GM23338 (cell line): ENCODE measurements around the gene UBXN1. TPM values are rescaled to one million over a fixed set of nuclear protein-coding genes. Genes with fewer than 3 reads are reported as not detected.

Experiments used
- ZNF462 ChIP-seq: fragments of 250-450 bp; sonication (Bioruptor Pico); IDR thresholded peaks from 2 replicates; pipeline ENCODE4 v1.5.0; 2020; ENCODE audit warnings: mild to moderate bottlenecking, moderate library complexity
- polyA plus RNA-seq: library from polyadenylated mRNA; unstranded; fragments of >200 nt; fragmentation: Nextera tagmentation; extraction: Ambion mirVana; gene quantifications from 2 replicates; pipeline ENCODE4 v1.2.1, GENCODE V29; 2016
- small RNA-seq: library from RNA; depleted of rRNA; stranded (forward); fragments of <200 nt; gene quantifications from one replicate; pipeline ENCODE3, GENCODE V24; 2014; ENCODE audit warnings: low replicate concordance
- total RNA-seq: library from RNA; depleted of rRNA; stranded (reverse); fragments of >200 nt; shearing (Covaris generic); gene quantifications from 2 replicates; pipeline ENCODE4 v1.2.3, GENCODE V29; 2014; rRNA removed

The UBXN1 gene
- total and polyA plus RNA-seq, 2 experiments from 2014 or later: 126 to 132 TPM

DNA sequence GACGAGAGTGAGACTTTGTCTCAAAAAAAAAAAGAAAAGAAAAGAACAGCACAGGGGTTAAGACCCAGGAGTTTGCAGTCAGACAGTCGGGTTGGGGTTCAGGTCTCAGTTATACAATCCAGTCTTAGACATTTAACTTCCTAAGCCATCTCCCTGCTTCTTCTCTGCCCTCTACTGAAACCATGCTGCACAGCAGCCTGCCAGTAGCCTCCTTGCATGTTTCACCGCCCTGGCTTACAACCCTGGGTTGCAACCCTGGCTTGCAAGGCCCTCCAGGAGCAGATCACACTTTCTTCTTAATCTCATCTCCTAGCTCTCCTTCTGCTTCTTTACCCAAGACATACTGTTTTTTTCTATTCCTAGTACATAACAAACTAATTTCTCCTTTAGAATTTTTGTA lies 51.2 kb downstream of the UBXN1 start (continued):
- no peak for TF ChIP-seq ZNF462 (CRISPR knock-in tag)

Small RNA genes lying within 50 kb of the gene (small RNA-seq; reads per million reads assigned to genes)
- not detected for gene SNORA57

Other genes with a start within 250 kb of the UBXN1 start
- gene AHNAK, start 132.3 kb downstream of the UBXN1 start, total RNA-seq: 1.7 and 2.1 TPM in 2 replicates
- gene AHNAK, start 132.3 kb downstream of the UBXN1 start, polyA plus RNA-seq: 0.91 and 1.1 TPM in 2 replicates
- gene EEF1G, start 105.2 kb downstream of the UBXN1 start, total RNA-seq: 1,200 and 1,316 TPM in 2 replicates
- gene EEF1G, start 105.2 kb downstream of the UBXN1 start, polyA plus RNA-seq: 696 and 736 TPM in 2 replicates
- 15.2 and 22.2 TPM in 2 replicates for gene TUT1, start 87.5 kb downstream of the UBXN1 start, total RNA-seq
- gene TUT1, start 87.5 kb downstream of the UBXN1 start, polyA plus RNA-seq: 12.8 and 14.0 TPM in 2 replicates
- gene MTA2, start 77.2 kb downstream of the UBXN1 start, total RNA-seq: 93.6 and 102 TPM in 2 replicates
- gene MTA2, start 77.2 kb downstream of the UBXN1 start, polyA plus RNA-seq: 22.1 and 22.9 TPM in 2 replicates
- 17.1 and 19.3 TPM in 2 replicates for gene EML3, start 66.3 kb downstream of the UBXN1 start, total RNA-seq
- gene EML3, start 66.3 kb downstream of the UBXN1 start, polyA plus RNA-seq: 15.4 and 15.5 TPM in 2 replicates
- gene ROM1, start 65.8 kb downstream of the UBXN1 start, total RNA-seq: 0.24 TPM in 1 of 2 replicates, not detected in the other
- 0.65 and 0.89 TPM in 2 replicates for gene ROM1, start 65.8 kb downstream of the UBXN1 start, polyA plus RNA-seq
- gene B3GAT3, start 57.1 kb downstream of the UBXN1 start, total RNA-seq: 18.4 and 21.1 TPM in 2 replicates
- gene B3GAT3, start 57.1 kb downstream of the UBXN1 start, polyA plus RNA-seq: 16.4 and 16.6 TPM in 2 replicates
- 267 and 272 TPM in 2 replicates for gene GANAB, start 32.5 kb downstream of the UBXN1 start, total RNA-seq
- gene GANAB, start 32.5 kb downstream of the UBXN1 start, polyA plus RNA-seq: 76.8 and 82.3 TPM in 2 replicates
- 33.4 and 37.2 TPM in 2 replicates for gene INTS5, start 25.8 kb downstream of the UBXN1 start, total RNA-seq
- gene INTS5, start 25.8 kb downstream of the UBXN1 start, polyA plus RNA-seq: 5.7 TPM in 2 replicates
- 110 and 132 TPM in 2 replicates for gene C11orf98, start 13.9 kb downstream of the UBXN1 start, total RNA-seq
- gene C11orf98, start 13.9 kb downstream of the UBXN1 start, polyA plus RNA-seq: 479 and 507 TPM in 2 replicates
- 8.0 and 26.4 TPM in 2 replicates for gene CSKMT, start 13.8 kb downstream of the UBXN1 start, total RNA-seq
- 25.6 and 30.0 TPM in 2 replicates for gene CSKMT, start 13.8 kb downstream of the UBXN1 start, polyA plus RNA-seq
- gene UQCC3, start 7.4 kb downstream of the UBXN1 start, total RNA-seq: 13.0 and 15.9 TPM in 2 replicates
- gene UQCC3, start 7.4 kb downstream of the UBXN1 start, polyA plus RNA-seq: 53.9 and 54.7 TPM in 2 replicates
- gene LBHD1, start 6.8 kb downstream of the UBXN1 start, total RNA-seq: 2.8 TPM in 2 replicates
- 1.5 and 2.9 TPM in 2 replicates for gene LBHD1, start 6.8 kb downstream of the UBXN1 start, polyA plus RNA-seq
- 0.12 and 0.21 TPM in 2 replicates for gene LRRN4CL, start 10.5 kb upstream of the UBXN1 start, total RNA-seq
- 0.08 and 0.10 TPM in 2 replicates for gene LRRN4CL, start 10.5 kb upstream of the UBXN1 start, polyA plus RNA-seq
- gene BSCL2, start 28.4 kb upstream of the UBXN1 start, total RNA-seq: 49.0 and 60.2 TPM in 2 replicates
- 81.7 and 91.5 TPM in 2 replicates for gene BSCL2, start 28.4 kb upstream of the UBXN1 start, polyA plus RNA-seq
- 0.82 and 2.1 TPM in 2 replicates for gene GNG3, start 28.6 kb upstream of the UBXN1 start, total RNA-seq
- gene GNG3, start 28.6 kb upstream of the UBXN1 start, polyA plus RNA-seq: 5.7 and 7.2 TPM in 2 replicates
- gene HNRNPUL2, start 48.4 kb upstream of the UBXN1 start, total RNA-seq: 18.3 and 21.7 TPM in 2 replicates
- gene HNRNPUL2, start 48.4 kb upstream of the UBXN1 start, polyA plus RNA-seq: 9.4 and 10.9 TPM in 2 replicates
- gene TTC9C, start 49.4 kb upstream of the UBXN1 start, total RNA-seq: 27.5 and 51.4 TPM in 2 replicates
- 42.0 and 42.6 TPM in 2 replicates for gene TTC9C, start 49.4 kb upstream of the UBXN1 start, polyA plus RNA-seq
- gene ZBTB3, start 75.1 kb upstream of the UBXN1 start, total RNA-seq: 82.6 and 91.7 TPM in 2 replicates
- gene ZBTB3, start 75.1 kb upstream of the UBXN1 start, polyA plus RNA-seq: 47.8 and 52.2 TPM in 2 replicates
- gene POLR2G, start 82.5 kb upstream of the UBXN1 start, total RNA-seq: 101 and 117 TPM in 2 replicates
- 193 and 196 TPM in 2 replicates for gene POLR2G, start 82.5 kb upstream of the UBXN1 start, polyA plus RNA-seq
- 30.6 and 50.6 TPM in 2 replicates for gene TAF6L, start 92.3 kb upstream of the UBXN1 start, total RNA-seq
- 21.8 and 23.0 TPM in 2 replicates for gene TAF6L, start 92.3 kb upstream of the UBXN1 start, polyA plus RNA-seq
- gene TMEM179B, start 108.3 kb upstream of the UBXN1 start, total RNA-seq: 15.3 and 17.5 TPM in 2 replicates
- gene TMEM179B, start 108.3 kb upstream of the UBXN1 start, polyA plus RNA-seq: 10.6 and 16.9 TPM in 2 replicates
- gene TMEM223, start 112.9 kb upstream of the UBXN1 start, total RNA-seq: 35.6 and 46.1 TPM in 2 replicates
- 59.6 and 69.1 TPM in 2 replicates for gene TMEM223, start 112.9 kb upstream of the UBXN1 start, polyA plus RNA-seq
- gene NXF1, start 126.4 kb upstream of the UBXN1 start, total RNA-seq: 31.8 and 33.8 TPM in 2 replicates
- gene NXF1, start 126.4 kb upstream of the UBXN1 start, polyA plus RNA-seq: 31.1 and 31.7 TPM in 2 replicates
- gene STX5, start 153.0 kb upstream of the UBXN1 start, total RNA-seq: 15.0 and 22.2 TPM in 2 replicates
- 7.4 and 7.7 TPM in 2 replicates for gene STX5, start 153.0 kb upstream of the UBXN1 start, polyA plus RNA-seq
- gene TEX54, start 153.8 kb upstream of the UBXN1 start, total RNA-seq: not detected in 2 replicates
- gene TEX54, start 153.8 kb upstream of the UBXN1 start, polyA plus RNA-seq: 1.3 and 1.9 TPM in 2 replicates
- 109 and 136 TPM in 2 replicates for gene WDR74, start 160.5 kb upstream of the UBXN1 start, total RNA-seq
- gene WDR74, start 160.5 kb upstream of the UBXN1 start, polyA plus RNA-seq: 94.4 and 95.8 TPM in 2 replicates
- gene SLC3A2, start 201.8 kb upstream of the UBXN1 start, total RNA-seq: 375 and 425 TPM in 2 replicates
- gene SLC3A2, start 201.8 kb upstream of the UBXN1 start, polyA plus RNA-seq: 240 and 241 TPM in 2 replicates
- gene CHRM1, start 242.3 kb upstream of the UBXN1 start, total RNA-seq: 0.14 TPM in 1 of 2 replicates, not detected in the other
- gene CHRM1, start 242.3 kb upstream of the UBXN1 start, polyA plus RNA-seq: 0.30 and 0.44 TPM in 2 replicates